Ovary (tissue), 9 donors: ENCODE data around the gene S100A5. TPM values are rescaled to one million over a fixed set of nuclear protein-coding genes. Genes with fewer than 3 reads are reported as not detected.
A peak's percentile ranks its signal among the peaks of the same experiment; 100 is the strongest.

ENCODE experiments used
- DNase-seq, 5 donors: peaks; one replicate each; pipeline ENCODE4 v3.0.0-alpha.2; 2019 to 2020
- H3K27ac ChIP-seq, 2 donors: fragments of 200-600 bp; one replicate each; pipeline versions ENCODE4 v1.5.1 to v1.8.0; 2019 to 2022
- H3K27me3 ChIP-seq: fragments of 200-600 bp; one replicate; pipeline ENCODE4 v1.8.0; 2022
- H3K36me3 ChIP-seq: fragments of 200-600 bp; sonication (generic); one replicate; pipeline ENCODE4 v1.5.1; 2019
- H3K4me1 ChIP-seq: one replicate; pipeline ENCODE4 v1.8.1; 2013; ENCODE audit warnings: mild to moderate bottlenecking, moderate library complexity; ENCODE audit not compliant: insufficient read depth
- H3K4me3 ChIP-seq: fragments of 200-600 bp; sonication (generic); one replicate; pipeline ENCODE4 v1.5.1; 2017
- H3K9me3 ChIP-seq, 2 donors: fragments of 200-600 bp in 1 of 2; sonication (generic) in 1 of 2; one replicate each; pipeline versions ENCODE4 v1.5.1 to v1.8.1; 2013 to 2019; ENCODE audit warnings: mild to moderate bottlenecking in 1 of 2, moderate library complexity in 1 of 2
- EP300 ChIP-seq: sonication (generic); formaldehyde crosslinking; IDR thresholded peaks from one replicate; pipeline ENCODE4 v1.6.1; 2017; ENCODE audit warnings: antibody characterized with exemption
- POLR2A ChIP-seq: fragments of 450-650 bp; IDR thresholded peaks from one replicate; pipeline ENCODE4 v1.6.1; 2017; ENCODE audit warnings: antibody characterized with exemption, mild to moderate bottlenecking, moderate library complexity
- WGBS, 3 donors: extraction: QIAGEN DNeasy Blood & Tissue Kit in 1 of 3; methylation state at CpG; one replicate each; pipeline versions ENCODE4 v1.1.5 to v1.1.7; 2013 to 2017; 5-methylcytosine and 5-hydroxymethylcytosine counted together
- intact Hi-C, 4 donors: fragments of 100-400 bp; cut with DNase I; formaldehyde crosslinking; loops; one replicate each; pipeline versions ENCODE4 v1.11.0 to v1.15.1; 2022 to 2023
- polyA plus RNA-seq, 2 donors: library from polyadenylated mRNA; stranded (reverse); fragments of 200-250 nt in 1 of 2; fragments of 350-450 nt in 1 of 2; fragmentation: Illumina TruSeq in 1 of 2; extraction: RNeasy Lipid Tissue Mini Kit (QIAGEN cat#74804) in 1 of 2; gene quantifications; one replicate each; pipeline ENCODE4 v1.2.3, GENCODE V29; 2013 to 2014
- total RNA-seq, 7 donors: library from RNA; depleted of rRNA in 2 of 7; stranded (reverse); fragments of >200 nt in 2 of 7; fragmentation: NEBNext Ultra II Directional in 3 of 7; extraction: Animal tissue kit (Norgen Biotek cat#: 25700) in 3 of 7; gene quantifications; one replicate each; pipeline versions ENCODE4 v1.1.0 to v1.2.4, GENCODE V29; 2016 to 2023
- TF ChIP-seq, protein P1 (sequence below), 3 donors: fragments of 450-650 bp in 2 of 3; fragments of 200-600 bp in 1 of 3; IDR thresholded peaks; one replicate each; pipeline versions ENCODE4 v1.5.1 to v1.8.0; 2016 to 2022; ENCODE audit warnings: antibody characterized with exemption in 3 of 3, mild to moderate bottlenecking in 1 of 3
- donor health status: DM: no; HTN: no; CAD: no; lungs with moderate emphysema.
- donor health status: DM: no; HTN: no; CAD: no.
- donor health status: Bipolar disorder and iron deficiency.
- donor health status: DM: yes; HTN: yes; CAD: no.
- donor health status: DM: no; HTN: no; CAD: no.
- donor health status: DM: yes; HTN: yes; CAD: no.

Gene S100A5
- total and polyA plus RNA-seq, 9 donors: not detected

DNA sequence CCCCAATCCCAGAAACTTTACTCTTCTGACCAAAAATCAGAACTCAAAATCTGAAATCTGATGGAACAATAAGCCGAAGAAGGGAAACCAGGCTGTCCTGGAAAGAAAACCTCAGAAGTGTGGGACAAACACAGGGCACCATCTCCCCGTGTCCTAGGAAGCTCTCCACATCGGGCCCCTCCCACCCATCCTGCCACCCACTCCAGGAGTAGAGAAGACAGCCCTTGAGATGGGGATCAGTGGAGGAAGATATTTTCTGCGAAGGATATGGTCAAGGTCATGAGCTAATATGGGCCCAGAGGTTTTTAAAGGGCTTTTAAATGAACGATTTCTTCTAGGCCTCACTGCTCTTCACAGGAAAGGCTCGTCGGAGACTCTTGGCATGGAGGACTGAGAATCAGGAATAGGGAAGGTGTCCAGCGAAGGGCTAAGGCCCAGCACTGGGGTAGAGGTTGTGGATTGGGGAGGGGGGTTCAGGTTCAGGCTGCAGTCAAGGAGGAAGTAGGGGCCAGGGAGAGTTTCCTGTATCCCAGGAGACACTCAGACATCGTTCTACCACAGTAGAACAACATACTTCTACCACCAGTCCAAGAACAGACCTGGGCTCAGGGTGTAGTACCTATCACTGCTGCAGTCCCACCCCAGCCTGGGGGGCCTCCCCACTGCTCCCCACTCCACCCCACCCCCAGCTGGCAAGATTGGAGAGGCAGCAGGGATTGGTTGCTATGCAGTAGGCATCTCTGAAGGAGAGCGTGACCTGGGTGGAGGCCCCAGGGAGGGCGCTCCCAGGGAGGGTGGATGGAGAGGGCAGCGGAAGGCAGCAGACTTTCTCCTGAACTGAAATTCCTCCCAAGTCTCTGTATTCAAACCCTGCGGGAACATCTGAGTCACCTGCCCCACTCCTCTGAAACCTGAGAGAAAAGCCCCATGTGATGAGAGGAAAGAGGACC is 1.2 kb upstream of the S100A5 start:
- Histone ChIP-seq H3K4me3 (no peak overlapping the region), H3K27me3 (no peaks in the 10 kb centered on the region), H3K4me1 (peaks cover 18% of the 10 kb centered on the region), H3K9me3 (no peaks in the 10 kb centered on the region), H3K27ac (no peak overlapping the region), H3K36me3 (no peaks in the 10 kb centered on the region)
- TF ChIP-seq POLR2A (no peak), EP300 (no peak)
- TF ChIP-seq, protein P1, sequence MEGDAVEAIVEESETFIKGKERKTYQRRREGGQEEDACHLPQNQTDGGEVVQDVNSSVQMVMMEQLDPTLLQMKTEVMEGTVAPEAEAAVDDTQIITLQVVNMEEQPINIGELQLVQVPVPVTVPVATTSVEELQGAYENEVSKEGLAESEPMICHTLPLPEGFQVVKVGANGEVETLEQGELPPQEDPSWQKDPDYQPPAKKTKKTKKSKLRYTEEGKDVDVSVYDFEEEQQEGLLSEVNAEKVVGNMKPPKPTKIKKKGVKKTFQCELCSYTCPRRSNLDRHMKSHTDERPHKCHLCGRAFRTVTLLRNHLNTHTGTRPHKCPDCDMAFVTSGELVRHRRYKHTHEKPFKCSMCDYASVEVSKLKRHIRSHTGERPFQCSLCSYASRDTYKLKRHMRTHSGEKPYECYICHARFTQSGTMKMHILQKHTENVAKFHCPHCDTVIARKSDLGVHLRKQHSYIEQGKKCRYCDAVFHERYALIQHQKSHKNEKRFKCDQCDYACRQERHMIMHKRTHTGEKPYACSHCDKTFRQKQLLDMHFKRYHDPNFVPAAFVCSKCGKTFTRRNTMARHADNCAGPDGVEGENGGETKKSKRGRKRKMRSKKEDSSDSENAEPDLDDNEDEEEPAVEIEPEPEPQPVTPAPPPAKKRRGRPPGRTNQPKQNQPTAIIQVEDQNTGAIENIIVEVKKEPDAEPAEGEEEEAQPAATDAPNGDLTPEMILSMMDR (IDR thresholded peaks at IDR 0.05): no peak
- WGBS, 3 donors: 65 to 74% (median 73%) methylated on average over 13 of the region's 13 CpGs
- peak in 2 of 5 donors; percentile 6 to 20 for DNase-seq
- intact Hi-C loops: no loop called here

DNA sequence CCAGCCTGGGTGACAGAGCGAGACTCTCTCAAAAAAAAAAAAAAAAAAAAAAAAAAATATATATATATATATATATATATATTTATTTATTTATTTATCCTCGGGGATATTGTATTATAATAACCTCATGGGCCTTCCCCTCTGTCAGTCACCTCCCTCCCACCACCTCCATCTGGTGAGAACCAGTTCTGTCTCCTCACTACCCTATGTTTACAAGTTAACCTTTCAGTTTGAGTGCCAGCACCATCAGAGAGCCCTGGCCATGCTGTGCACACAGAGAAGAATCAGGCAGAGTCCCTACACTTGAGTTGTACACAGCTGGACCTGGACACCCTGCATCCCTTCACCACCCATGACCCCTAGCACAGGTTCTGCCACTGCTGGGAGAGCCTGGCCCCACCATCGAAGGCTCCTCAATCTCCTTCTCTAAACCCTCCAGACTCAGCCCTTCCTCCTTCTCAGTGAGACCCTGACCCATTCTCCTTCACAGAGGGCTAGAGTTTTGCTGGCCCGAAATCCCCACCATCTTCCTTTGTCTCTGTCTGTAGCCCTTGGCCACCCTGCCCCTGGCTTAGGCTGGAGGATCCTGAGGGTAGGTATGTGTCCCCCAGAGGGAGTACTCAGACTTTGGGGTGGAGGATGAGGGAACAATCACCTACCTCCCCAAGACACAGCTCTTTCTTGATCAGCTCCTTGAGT is 1.2 kb downstream of the S100A5 start:
- Histone ChIP-seq H3K27me3 (no peaks in the 10 kb centered on the region), H3K27ac (no peak overlapping the region), H3K36me3 (no peaks in the 10 kb centered on the region), H3K4me1 (peaks cover 15% of the 10 kb centered on the region), H3K9me3 (no peaks in the 10 kb centered on the region), H3K4me3 (no peak overlapping the region)
- intact Hi-C loops: no loop called here
- WGBS, 3 donors: 86 to 87% (median 87%) methylated on average over 4 of the region's 4 CpGs
- TF ChIP-seq EP300 (no peak), POLR2A (no peak)
- TF ChIP-seq, protein P1 (IDR thresholded peaks at IDR 0.05): no peak
- peak in 1 of 5 donors; percentile 10 for DNase-seq

DNA sequence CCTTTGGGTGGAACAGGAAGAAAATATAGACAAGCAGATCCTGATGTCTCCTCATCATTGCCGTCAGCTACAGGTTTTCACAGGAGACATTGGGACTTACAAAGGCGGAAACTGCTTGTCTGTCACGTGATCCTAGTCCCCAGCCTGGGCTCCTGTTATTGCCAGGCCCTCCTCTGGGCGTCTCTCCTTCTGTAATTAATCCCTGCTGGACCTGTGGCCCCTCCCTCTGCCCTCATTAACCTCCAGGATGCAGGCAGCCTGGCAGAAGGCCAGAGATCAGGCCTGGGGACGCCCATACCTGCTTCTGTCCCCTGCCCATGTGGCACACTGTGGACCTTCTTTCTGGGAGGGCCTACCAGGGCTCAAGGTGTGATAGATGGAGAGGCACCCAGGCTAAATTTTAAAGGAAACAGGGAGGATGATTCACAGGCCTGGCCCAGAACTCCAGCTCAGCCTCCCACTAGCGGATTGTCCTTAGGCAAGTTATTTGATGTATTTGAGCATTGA is 2.4 kb downstream of the S100A5 start:
- H3K27me3 ChIP-seq: no peaks in the 10 kb centered on the region
- peaks cover 18% of the 10 kb centered on the region for H3K4me1 ChIP-seq
- intact Hi-C loops: no loop called here
- H3K27ac ChIP-seq: no peak overlapping the region
- peak in 1 of 5 donors; percentile 45 for DNase-seq
- 83 to 91% (median 90%) methylated on average over 6 of the region's 6 CpGs for WGBS, 3 donors
- H3K9me3 ChIP-seq: no peaks in the 10 kb centered on the region
- no peak overlapping the region for H3K4me3 ChIP-seq
- no peaks in the 10 kb centered on the region for H3K36me3 ChIP-seq
- TF ChIP-seq, protein P1 (IDR thresholded peaks at IDR 0.05): no peak
- TF ChIP-seq EP300 (no peak), POLR2A (no peak)

DNA sequence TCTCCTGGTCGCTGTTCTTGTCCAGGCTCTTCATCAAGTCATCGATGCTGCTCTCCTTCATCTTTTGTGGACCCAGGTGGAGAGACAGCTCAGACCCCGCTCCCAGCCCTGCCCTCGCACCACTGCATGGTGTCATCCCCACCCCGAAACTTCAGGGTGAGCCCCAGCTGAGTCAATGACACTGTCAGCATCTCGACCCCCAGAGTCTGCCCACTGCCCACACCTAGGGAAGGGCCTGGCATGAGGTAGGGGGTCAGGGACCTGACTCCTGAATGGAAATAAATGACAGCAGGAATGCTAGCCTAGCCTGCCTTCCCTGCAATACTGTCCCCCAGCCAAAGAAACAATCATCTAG is 3.4 kb downstream of the S100A5 start:
- no peak overlapping the region for H3K27ac ChIP-seq
- TF ChIP-seq POLR2A (no peak), EP300 (no peak)
- TF ChIP-seq, protein P1 (IDR thresholded peaks at IDR 0.05): no peak
- DNase-seq: peak in 2 of 5 donors; percentile 19 to 32
- H3K27me3 ChIP-seq: no peaks in the 10 kb centered on the region
- no peaks in the 10 kb centered on the region for H3K36me3 ChIP-seq
- intact Hi-C loops: no loop called here
- no peak overlapping the region for H3K4me3 ChIP-seq
- H3K4me1 ChIP-seq: peaks cover 20% of the 10 kb centered on the region
- WGBS, 3 donors: 96 to 100% (median 98%) methylated on average over 6 of the region's 6 CpGs
- H3K9me3 ChIP-seq: no peaks in the 10 kb centered on the region
